ENCODE measurements around the gene CAV3. TPM values are rescaled to one million over a fixed set of nuclear protein-coding genes. Genes with fewer than 3 reads are reported as not detected.

The CAV3 gene
- total RNA-seq, 4 donors from 2014 or later: 12.0 to 19.7 (median 14.3) TPM

GRCh38 chr3:8793242-8793641 lies 59.6 kb downstream of the CAV3 start:
- H3K4me3 ChIP-seq: no peak overlapping the region
- no peaks in the 10 kb centered on the region for H3K4me1 ChIP-seq
- ATAC-seq: no peak
- H3K27ac ChIP-seq: no peak overlapping the region
- H3K9me3 ChIP-seq: no peaks in the 10 kb centered on the region
- intact Hi-C loops (cut with DNase I; ENCODE audit: low total_unique reads): no loop called here
- TF ChIP-seq CTCF (IDR thresholded peaks at IDR 0.05 in 4 of 5, conservative IDR thresholded peaks at IDR 0.05 in 1 of 5) (no peak), POLR2A (IDR thresholded peaks at IDR 0.05) (no peak)
- no peaks in the 10 kb centered on the region for H3K27me3 ChIP-seq
- DNase-seq: no peak
- H3K36me3 ChIP-seq: no peaks in the 10 kb centered on the region
- in situ Hi-C loops (cut with MboI; ENCODE audit: low sequenced_read_pairs in 4 of 4): no loop called here

GRCh38 chr3:8794247-8794646 lies 60.6 kb downstream of the CAV3 start:
- in situ Hi-C loops (cut with MboI; ENCODE audit: low sequenced_read_pairs in 4 of 4) (no loop called here), intact Hi-C loops (cut with DNase I; ENCODE audit: low total_unique reads) (no loop called here)
- H3K4me3 ChIP-seq: no peak overlapping the region
- no peak overlapping the region for H3K27ac ChIP-seq
- H3K4me1 ChIP-seq: no peaks in the 10 kb centered on the region
- no peaks in the 10 kb centered on the region for H3K9me3 ChIP-seq
- no peaks in the 10 kb centered on the region for H3K36me3 ChIP-seq
- ATAC-seq (no peak), DNase-seq (no peak)
- TF ChIP-seq CTCF (IDR thresholded peaks at IDR 0.05 in 4 of 5, conservative IDR thresholded peaks at IDR 0.05 in 1 of 5) (no peak), POLR2A (IDR thresholded peaks at IDR 0.05) (no peak)
- no peaks in the 10 kb centered on the region for H3K27me3 ChIP-seq

Other genes with a start within 250 kb of the CAV3 start
- gene LMCD1, start 232.0 kb upstream of the CAV3 start, total RNA-seq: 100 to 1,000 TPM in 3 of 4 donors, 10 to 100 TPM in 1; 96.0 to 581 (median 167) TPM
- gene SSUH2, start 89.0 kb upstream of the CAV3 start, total RNA-seq: under 1 TPM in 2 of 4 donors, not detected in 2; 0.15 to 0.33 TPM
- gene OXTR, start 35.8 kb downstream of the CAV3 start, total RNA-seq: under 1 TPM in 1 of 4 donors, not detected in 3; 0.20 TPM
- 1 to 10 TPM; 1.8 to 5.8 (median 2.3) TPM for gene RAD18, start 229.7 kb downstream of the CAV3 start, total RNA-seq